HG02623 (cell line): ENCODE measurements around the gene BET1.
"Not testable (repeated sequence)": the region's sequence is repeated elsewhere in the genome, so short reads cannot be mapped to it uniquely, and the experiment has no call there.

Source experiments
- ATAC-seq: cut with Tn5 transposase; IDR thresholded peaks from one replicate; pipeline ENCODE4 v1.9.1; 2021; ENCODE audit warnings: moderate library complexity; ENCODE audit not compliant: unreplicated experiment

The BET1 gene

GRCh38 chr7:94004024-94004951, at the start of gene BET1:
Gene BET1 (minus strand): TSS chr7:94004355. CDS start chr7:94004216, 139 bp downstream.
- ATAC-seq, result peak; percentile 96

GRCh38 chr7:94053532-94053931, 49.4 kb upstream of the BET1 start:
- no peak for ATAC-seq

- ATAC-seq, result peak; percentile 49
Observed at GRCh38 chr7:94052398-94053180, 48.4 kb upstream of the BET1 start.

- peak; percentile 80 for ATAC-seq
Observed at GRCh38 chr7:94050046-94050445, 45.9 kb upstream of the BET1 start.

- peak; percentile 21 for ATAC-seq
Observed at GRCh38 chr7:94049615-94050014, 45.5 kb upstream of the BET1 start.

GRCh38 chr7:94048755-94049154, 44.6 kb upstream of the BET1 start:
- no peak for ATAC-seq

- no peak for ATAC-seq
Observed at GRCh38 chr7:94047956-94048355, 43.8 kb upstream of the BET1 start.

GRCh38 chr7:94045581-94045980, 41.4 kb upstream of the BET1 start:
- ATAC-seq, result no peak

GRCh38 chr7:94044806-94045205, 40.7 kb upstream of the BET1 start:
- ATAC-seq, result peak; percentile 31

GRCh38 chr7:94043299-94043698, 39.1 kb upstream of the BET1 start:
- ATAC-seq, result no peak

- ATAC-seq, result peak; percentile 96
Observed at GRCh38 chr7:94042381-94042780, 38.2 kb upstream of the BET1 start.

- no peak for ATAC-seq
Observed at GRCh38 chr7:94041529-94041928, 37.4 kb upstream of the BET1 start.

- no peak for ATAC-seq
Observed at GRCh38 chr7:94040254-94040653, 36.1 kb upstream of the BET1 start.

GRCh38 chr7:94039368-94040035, 35.3 kb upstream of the BET1 start:
- no peak for ATAC-seq

- no peak for ATAC-seq
Observed at GRCh38 chr7:94031865-94032264, 27.7 kb upstream of the BET1 start.

- no peak for ATAC-seq
Observed at GRCh38 chr7:94030634-94031033, 26.5 kb upstream of the BET1 start.

GRCh38 chr7:94029976-94030375, 25.8 kb upstream of the BET1 start:
- no peak for ATAC-seq

- ATAC-seq, result no peak
Observed at GRCh38 chr7:94028768-94029167, 24.6 kb upstream of the BET1 start.

- not testable (repeated sequence) for ATAC-seq
Observed at GRCh38 chr7:94026619-94027018, 22.5 kb upstream of the BET1 start.

- ATAC-seq, result no peak
Observed at GRCh38 chr7:94022550-94022949, 18.4 kb upstream of the BET1 start.

- no peak for ATAC-seq
Observed at GRCh38 chr7:94016786-94017185, 12.6 kb upstream of the BET1 start.
